Peyer's patch (tissue), 4 donors: ENCODE results near the gene LRRC56. TPM values are rescaled to one million over a fixed set of nuclear protein-coding genes. Genes with fewer than 3 reads are reported as not detected.

Source experiments
- DNase-seq, 3 donors: peaks; one replicate each; pipeline ENCODE4 v3.0.0-alpha.2; 2017 to 2019
- H3K27ac ChIP-seq, 4 donors: fragments of 200-600 bp; sonication (generic); one replicate each; pipeline ENCODE4 v1.5.1; 2016 to 2019
- H3K27me3 ChIP-seq, 2 donors: fragments of 200-600 bp; sonication (generic); one replicate each; pipeline ENCODE4 v1.5.1; 2019
- H3K36me3 ChIP-seq, 3 donors: fragments of 200-600 bp; sonication (generic); one replicate each; pipeline ENCODE4 v1.5.1; 2016 to 2019
- H3K4me1 ChIP-seq, 4 donors: fragments of 200-600 bp; sonication (generic); one replicate each; pipeline ENCODE4 v1.5.1; 2016 to 2019
- H3K4me3 ChIP-seq, 4 donors: fragments of 200-600 bp; sonication (generic); 1 replicate in 3 of 4; 2 replicates in 1 of 4; pipeline ENCODE4 v1.5.1; 2016 to 2019; ENCODE audit warnings: mild to moderate bottlenecking in 1 of 4
- H3K9me3 ChIP-seq, 4 donors: fragments of 200-600 bp; sonication (generic); one replicate each; pipeline ENCODE4 v1.5.1; 2016 to 2019; ENCODE audit warnings: mild to moderate bottlenecking in 1 of 4
- POLR2A ChIP-seq, 2 donors: fragments of 450-650 bp; IDR thresholded peaks; one replicate each; pipeline ENCODE4 v1.5.1; 2017; ENCODE audit warnings: antibody characterized with exemption in 2 of 2, mild to moderate bottlenecking in 2 of 2, moderate library complexity in 2 of 2
- total RNA-seq, 4 donors: library from RNA; depleted of rRNA; stranded (reverse); fragments of >200 nt; gene quantifications; one replicate each; pipeline ENCODE4 v1.1.0, GENCODE V29; 2016
- TF ChIP-seq, protein P1 (sequence below), 6 experiments: fragments of 450-650 bp in 4 of 6; fragments of 200-600 bp in 2 of 6; sonication (generic) in 1 of 6; IDR thresholded peaks; one replicate each; pipeline ENCODE4 v1.5.1; 2017 to 2019; ENCODE audit warnings: antibody characterized with exemption in 6 of 6, mild to moderate bottlenecking in 3 of 6, moderate library complexity in 1 of 6

LRRC56 gene
- total RNA-seq, 4 donors from 2014 or later, result 0.67 to 4.1 (median 2.4) TPM

DNA sequence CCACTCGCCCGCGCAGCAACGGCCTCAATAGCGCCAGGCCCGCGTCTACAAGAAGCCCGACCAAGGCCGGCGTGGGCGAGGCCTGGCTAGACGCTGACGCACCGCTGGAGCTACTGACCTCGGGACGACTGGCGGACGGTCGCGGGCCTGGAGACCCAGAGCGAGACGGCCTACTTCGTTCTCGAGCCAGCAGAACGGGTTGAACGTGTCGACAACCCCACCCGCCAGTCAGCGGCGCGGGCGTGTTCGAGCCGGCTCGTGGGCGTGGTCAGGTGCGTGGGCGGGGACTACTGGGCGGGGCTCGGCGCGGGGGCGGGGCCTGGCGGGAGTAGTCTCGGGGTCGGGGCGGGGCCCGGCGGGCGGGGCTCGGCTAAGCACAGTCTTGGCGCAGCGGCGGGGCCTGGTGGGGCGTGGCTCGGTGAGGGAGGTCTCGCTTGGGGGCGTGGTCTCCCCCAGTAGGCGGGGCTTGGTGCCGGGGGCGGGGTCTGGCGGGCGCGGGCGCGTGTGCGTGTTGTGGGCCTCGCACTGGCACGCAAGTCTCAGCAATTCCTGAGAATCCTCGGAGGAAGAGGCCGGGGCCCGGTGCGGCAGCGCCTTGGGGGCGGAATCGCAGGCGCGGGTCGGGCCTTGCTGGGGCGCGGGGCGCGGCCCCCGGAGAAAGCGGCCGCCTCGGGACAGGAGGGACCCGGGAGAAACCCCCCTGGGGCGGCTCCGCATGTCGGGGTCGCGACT is 30.2 kb upstream of the LRRC56 start, which contains the start of gene RNH1:
Gene RNH1 (minus strand): TSS at position 248 of the 732 bp plus-strand sequence. CDS start 5,080 bp downstream, outside the sequence.
- H3K4me1 ChIP-seq, result peaks cover 6 to 40% (median 19%) of the 10 kb centered on the region in 4 donors

DNA sequence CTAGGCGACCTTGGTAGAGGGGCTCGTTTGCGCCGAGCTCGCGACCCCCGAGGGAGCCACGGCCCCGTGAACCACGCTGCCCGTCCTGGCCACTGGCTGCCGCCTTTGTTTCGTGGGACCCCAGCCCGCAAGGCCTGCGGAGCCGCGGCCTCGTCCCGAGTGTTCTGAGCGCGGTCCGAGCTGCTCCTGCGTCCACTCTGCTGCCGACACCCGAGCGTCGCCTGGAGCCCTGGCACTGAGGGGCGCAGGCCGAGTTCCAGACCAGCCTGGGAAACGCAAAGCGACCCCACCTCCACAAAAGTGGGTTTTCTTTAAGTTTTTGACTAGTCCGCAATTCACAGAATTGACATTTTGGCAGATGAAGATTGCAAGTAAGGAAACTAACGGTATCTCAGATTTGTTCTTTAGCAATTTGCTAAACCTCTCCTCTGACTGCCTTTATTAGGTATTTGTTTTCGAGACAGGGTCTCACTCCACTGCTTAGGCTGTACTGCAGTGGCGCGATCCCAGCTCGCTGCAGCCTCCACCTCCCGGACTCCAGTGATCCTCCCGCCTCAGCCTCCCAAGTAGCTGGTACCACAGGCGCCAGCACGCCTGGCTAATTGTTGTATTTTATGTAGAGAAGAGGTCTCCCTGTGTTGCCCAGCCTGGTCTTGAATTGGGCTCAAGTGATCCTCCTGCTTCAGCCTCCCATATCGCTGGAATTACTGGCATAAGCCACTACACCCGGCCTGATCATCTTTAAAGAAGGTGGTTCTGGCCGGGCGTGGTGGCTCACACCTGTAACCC is 29.4 kb upstream of the LRRC56 start:
- Histone ChIP-seq H3K4me1 (peaks cover 6 to 39% (median 14%) of the 10 kb centered on the region in 4 donors), H3K4me3 (peak overlapping the region; percentile 79 to 100 (median 88)), H3K9me3 (no peaks in the 10 kb centered on the region), H3K27me3 (no peaks in the 10 kb centered on the region), H3K36me3 (peaks cover 0 to 18% (median 0%) of the 10 kb centered on the region in 3 donors), H3K27ac (peak overlapping the region; percentile 99 to 100 (median 100))
- peak in 1 of 3 donors; percentile 57 for DNase-seq
- TF ChIP-seq POLR2A (IDR thresholded peaks at IDR 0.05), result no peak
- TF ChIP-seq, protein P1, sequence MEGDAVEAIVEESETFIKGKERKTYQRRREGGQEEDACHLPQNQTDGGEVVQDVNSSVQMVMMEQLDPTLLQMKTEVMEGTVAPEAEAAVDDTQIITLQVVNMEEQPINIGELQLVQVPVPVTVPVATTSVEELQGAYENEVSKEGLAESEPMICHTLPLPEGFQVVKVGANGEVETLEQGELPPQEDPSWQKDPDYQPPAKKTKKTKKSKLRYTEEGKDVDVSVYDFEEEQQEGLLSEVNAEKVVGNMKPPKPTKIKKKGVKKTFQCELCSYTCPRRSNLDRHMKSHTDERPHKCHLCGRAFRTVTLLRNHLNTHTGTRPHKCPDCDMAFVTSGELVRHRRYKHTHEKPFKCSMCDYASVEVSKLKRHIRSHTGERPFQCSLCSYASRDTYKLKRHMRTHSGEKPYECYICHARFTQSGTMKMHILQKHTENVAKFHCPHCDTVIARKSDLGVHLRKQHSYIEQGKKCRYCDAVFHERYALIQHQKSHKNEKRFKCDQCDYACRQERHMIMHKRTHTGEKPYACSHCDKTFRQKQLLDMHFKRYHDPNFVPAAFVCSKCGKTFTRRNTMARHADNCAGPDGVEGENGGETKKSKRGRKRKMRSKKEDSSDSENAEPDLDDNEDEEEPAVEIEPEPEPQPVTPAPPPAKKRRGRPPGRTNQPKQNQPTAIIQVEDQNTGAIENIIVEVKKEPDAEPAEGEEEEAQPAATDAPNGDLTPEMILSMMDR (IDR thresholded peaks at IDR 0.05), result no peak

More for the DNA sequence above, 30.2 kb upstream of the LRRC56 start, which contains the start of gene RNH1:
- peak; percentile 99 to 100 (median 99) for DNase-seq
- H3K9me3 ChIP-seq, result no peaks in the 10 kb centered on the region
- H3K27me3 ChIP-seq, result no peaks in the 10 kb centered on the region
- H3K36me3 ChIP-seq, result peaks cover 0 to 18% (median 0%) of the 10 kb centered on the region in 3 donors
- peak within 1 kb of the TSS; percentile 99 to 100 (median 100) for H3K27ac ChIP-seq
- TF ChIP-seq, protein P1 (IDR thresholded peaks at IDR 0.05), result peak in 1 of 6 experiments; percentile 6
- TF ChIP-seq POLR2A (IDR thresholded peaks at IDR 0.05), result peak; percentile 71
- peak within 1 kb of the TSS; percentile 79 to 100 (median 88) for H3K4me3 ChIP-seq

DNA sequence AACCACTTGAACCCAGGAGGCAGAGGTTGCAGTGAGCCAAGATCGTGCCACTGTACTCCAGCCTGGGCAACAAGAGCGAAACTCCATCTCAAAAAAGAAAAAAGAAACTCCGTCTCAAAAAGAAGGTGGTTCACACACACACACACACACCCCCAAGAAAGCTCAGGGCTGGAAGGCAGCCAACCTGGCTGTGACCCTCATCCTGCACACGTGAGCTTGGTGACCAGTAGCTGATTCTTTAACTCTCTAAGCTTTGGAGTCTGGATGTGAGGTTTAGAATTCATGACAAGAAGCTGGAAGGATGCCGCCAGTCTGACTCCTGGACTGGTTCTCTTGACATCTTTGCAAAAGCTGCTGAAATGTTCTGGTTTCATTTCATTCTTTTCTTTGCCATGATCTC is 28.4 kb upstream of the LRRC56 start:
- TF ChIP-seq, protein P1 (IDR thresholded peaks at IDR 0.05), result no peak
- TF ChIP-seq POLR2A (IDR thresholded peaks at IDR 0.05), result no peak
- H3K27ac ChIP-seq, result no peak overlapping the region
- no peak for DNase-seq

DNA sequence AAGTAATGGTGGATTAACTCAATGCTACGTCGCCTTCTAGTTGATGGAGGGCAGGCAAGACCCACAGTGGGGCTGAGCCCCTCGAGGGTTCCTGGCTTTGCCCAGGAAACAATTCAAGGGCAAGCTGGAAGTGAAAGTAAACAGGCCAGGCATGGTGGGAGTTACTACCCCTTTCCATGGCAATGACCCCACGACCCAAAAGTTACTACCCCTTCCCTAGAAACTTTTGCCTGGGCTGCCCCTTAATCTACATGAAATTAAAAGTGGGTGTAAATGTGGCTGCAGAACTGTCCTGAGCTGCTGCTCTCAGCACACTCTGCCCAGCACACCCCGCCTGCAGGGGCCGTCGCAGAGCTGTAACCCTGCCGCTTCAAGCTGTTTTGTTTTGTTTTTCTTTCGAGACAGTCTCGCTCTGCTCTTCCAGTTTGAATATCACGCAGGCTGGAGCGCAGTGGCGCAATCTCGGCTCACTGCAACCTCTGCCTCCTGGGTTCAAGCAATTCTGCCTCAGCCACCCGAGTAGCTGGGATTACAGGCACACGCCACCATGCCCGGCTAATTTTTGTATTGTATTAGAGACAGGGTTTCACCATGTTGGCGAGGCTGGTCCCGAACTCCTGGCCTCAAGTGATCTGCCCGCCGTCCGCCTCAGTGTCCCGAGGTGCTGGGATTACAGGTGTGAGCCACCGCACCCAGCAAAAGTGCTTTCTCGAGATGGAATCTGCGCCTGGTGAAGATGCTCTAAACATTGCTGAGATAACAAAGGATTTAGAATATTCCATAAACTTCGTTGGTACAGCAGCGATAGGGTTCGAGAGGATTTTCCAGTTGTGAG is 24.3 kb upstream of the LRRC56 start:
- H3K9me3 ChIP-seq, result peaks cover 0 to 10% (median 0%) of the 10 kb centered on the region in 4 donors
- peaks cover 0 to 4% (median 0%) of the 10 kb centered on the region in 4 donors for H3K4me1 ChIP-seq
- peak overlapping the region in 1 of 4 donors; percentile 55 for H3K27ac ChIP-seq
- DNase-seq, result peak in 1 of 3 donors; percentile 41
- no peak overlapping the region for H3K4me3 ChIP-seq
- no peaks in the 10 kb centered on the region for H3K27me3 ChIP-seq
- no peak for TF ChIP-seq POLR2A (IDR thresholded peaks at IDR 0.05)
- TF ChIP-seq, protein P1 (IDR thresholded peaks at IDR 0.05), result no peak
- H3K36me3 ChIP-seq, result peaks cover 0 to 22% (median 0%) of the 10 kb centered on the region in 3 donors

More for the DNA sequence above, 28.4 kb upstream of the LRRC56 start:
- Histone ChIP-seq H3K4me3 (no peak overlapping the region), H3K9me3 (no peaks in the 10 kb centered on the region), H3K4me1 (peaks cover 6 to 29% (median 8%) of the 10 kb centered on the region in 4 donors), H3K36me3 (peaks cover 0 to 22% (median 0%) of the 10 kb centered on the region in 3 donors), H3K27me3 (no peaks in the 10 kb centered on the region)

DNA sequence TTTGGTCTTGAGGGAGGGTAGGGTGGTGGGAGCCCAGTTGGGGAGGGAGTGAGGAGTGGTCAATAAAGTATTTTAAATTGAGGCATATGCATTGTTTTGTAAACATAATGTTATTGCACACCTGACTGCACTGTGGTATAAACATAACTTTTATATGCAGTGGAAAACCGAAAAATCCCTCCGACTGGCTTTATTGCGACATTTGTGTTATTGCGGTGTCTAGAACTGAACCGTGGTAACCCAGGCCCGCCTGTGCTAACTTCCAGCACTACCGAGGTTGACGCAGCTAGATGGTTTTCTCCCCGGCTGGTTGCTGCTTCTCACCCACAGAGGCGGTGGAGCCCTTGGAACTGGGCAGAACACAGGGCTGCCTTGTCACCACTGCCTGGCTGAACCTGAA is 22.7 kb upstream of the LRRC56 start:
- Histone ChIP-seq H3K4me3 (no peak overlapping the region), H3K27me3 (no peaks in the 10 kb centered on the region), H3K9me3 (peaks cover 0 to 10% (median 0%) of the 10 kb centered on the region in 4 donors), H3K36me3 (peaks cover 0 to 11% (median 0%) of the 10 kb centered on the region in 3 donors), H3K4me1 (peaks cover 0 to 8% (median 3%) of the 10 kb centered on the region in 4 donors), H3K27ac (no peak overlapping the region)
- no peak for DNase-seq
- TF ChIP-seq, protein P1 (IDR thresholded peaks at IDR 0.05), result no peak
- no peak for TF ChIP-seq POLR2A (IDR thresholded peaks at IDR 0.05)
